Epidermal melanocyte (primary cell): ENCODE results near the gene ETV3.
"Not testable (repeated sequence)": the region's sequence is repeated elsewhere in the genome, so short reads cannot be mapped to it uniquely, and the experiment has no call there.

Experiments
- DNase-seq: peaks from one replicate; pipeline ENCODE4 v3.0.0; 2011; ENCODE audit warnings: low spot score; ENCODE audit not compliant: insufficient read length

ETV3 gene

GRCh38 chr1:157138220-157139051 is at the start of gene ETV3:
TSS of gene ETV3 (minus strand) at chr1:157138395. CDS start at chr1:157136352, 2,043 bp downstream.
- peak; percentile 59 for DNase-seq

- no peak for DNase-seq
These were observed 48.2 kb upstream of the ETV3 start for GRCh38 chr1:157186281-157186992.

GRCh38 chr1:157183870-157184269 is 45.7 kb upstream of the ETV3 start:
- no peak for DNase-seq

GRCh38 chr1:157182371-157182770 is 44.2 kb upstream of the ETV3 start:
- not testable (repeated sequence) for DNase-seq

- no peak for DNase-seq
These were observed 43.6 kb upstream of the ETV3 start for GRCh38 chr1:157181790-157182189.

- DNase-seq: no peak
These were observed 43.1 kb upstream of the ETV3 start for GRCh38 chr1:157181258-157181657.

- DNase-seq: no peak
These were observed 40.3 kb upstream of the ETV3 start for GRCh38 chr1:157178490-157178889.

GRCh38 chr1:157177733-157178394 is 39.7 kb upstream of the ETV3 start:
- DNase-seq: no peak

- DNase-seq: no peak
These were observed 38.5 kb upstream of the ETV3 start for GRCh38 chr1:157176591-157177121.

- no peak for DNase-seq
These were observed 37.8 kb upstream of the ETV3 start for GRCh38 chr1:157176016-157176415.

GRCh38 chr1:157173900-157174410 is 35.8 kb upstream of the ETV3 start:
- DNase-seq: no peak

GRCh38 chr1:157173241-157173640 is 35.0 kb upstream of the ETV3 start:
- not testable (repeated sequence) for DNase-seq

- DNase-seq: not testable (repeated sequence)
These were observed 34.4 kb upstream of the ETV3 start for GRCh38 chr1:157172591-157172990.

GRCh38 chr1:157171903-157172503 is 33.8 kb upstream of the ETV3 start:
- DNase-seq: not testable (repeated sequence)

GRCh38 chr1:157170677-157171515 is 32.7 kb upstream of the ETV3 start:
- no peak for DNase-seq

- no peak for DNase-seq
These were observed 29.8 kb upstream of the ETV3 start for GRCh38 chr1:157168015-157168414.

GRCh38 chr1:157167437-157167836 is 29.2 kb upstream of the ETV3 start:
- DNase-seq: no peak

- DNase-seq: no peak
These were observed 28.4 kb upstream of the ETV3 start for GRCh38 chr1:157166590-157166989.

- no peak for DNase-seq
These were observed 25.3 kb upstream of the ETV3 start for GRCh38 chr1:157163273-157164127.
